NT2/D1 (cell line): ENCODE results near the gene CDC42.

ENCODE experiments used
- SUZ12 ChIP-seq: IDR thresholded peaks from 2 replicates; pipeline ENCODE4 v1.6.1; 2011; ENCODE audit not compliant: insufficient read length, insufficient read depth; ENCODE audit errors: extremely low read depth
- YY1 ChIP-seq: IDR thresholded peaks from 2 replicates; pipeline ENCODE4 v1.6.1; 2011; ENCODE audit not compliant: insufficient read length, insufficient read depth
- ZNF274 ChIP-seq: IDR thresholded peaks from 2 replicates; pipeline ENCODE4 v1.6.1; 2011; ENCODE audit warnings: mild to moderate bottlenecking, low read depth, low read length

DNA sequence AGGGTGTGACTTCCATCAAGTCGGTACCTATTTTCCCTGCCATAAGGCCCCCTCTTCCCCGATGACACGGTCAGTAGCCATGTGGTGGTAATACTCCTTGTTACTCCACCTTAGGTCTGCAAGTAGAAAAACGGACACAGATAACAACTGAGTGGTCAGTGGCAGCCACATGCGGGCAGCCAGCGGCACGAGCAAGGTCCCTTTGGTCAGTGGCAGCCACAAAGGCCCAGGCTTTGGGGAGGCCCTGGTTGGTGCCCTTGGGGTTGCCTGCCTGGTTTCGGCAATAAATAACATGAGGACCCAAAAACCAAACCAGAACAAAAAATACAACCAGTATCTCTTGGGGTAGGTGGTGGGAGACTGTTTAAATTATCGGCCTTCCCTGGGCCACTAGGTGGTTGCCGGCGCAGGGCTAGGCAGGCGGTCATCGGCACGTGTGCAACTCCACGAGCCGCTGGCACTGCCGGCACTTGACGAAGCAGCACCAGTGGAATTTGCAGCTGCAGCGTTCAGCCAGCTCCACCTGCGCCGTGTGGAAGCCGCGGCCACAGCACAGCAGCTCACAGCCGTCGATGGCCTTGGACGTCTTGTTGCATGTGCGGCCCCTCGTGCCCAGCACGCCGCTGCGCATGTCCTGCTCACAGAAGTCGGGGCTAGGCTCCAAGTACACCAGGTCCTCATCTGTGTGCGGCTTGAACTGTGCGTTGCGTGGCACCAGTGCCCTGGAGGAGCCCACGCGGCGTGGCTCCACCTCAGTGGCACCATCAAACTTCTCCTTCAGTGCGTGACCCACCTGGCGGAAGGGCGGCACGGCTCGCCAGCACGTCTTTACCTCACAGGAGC, 67.3 kb downstream of the CDC42 start:
- no peak for TF ChIP-seq YY1
- no peak for TF ChIP-seq ZNF274
- no peak for TF ChIP-seq SUZ12
